CD14-positive monocyte (primary cell): Measurements from ENCODE around the gene NCBP2. TPM values are rescaled to one million over a fixed set of nuclear protein-coding genes. Genes with fewer than 3 reads are reported as not detected.
A peak's percentile ranks its signal among the peaks of the same experiment; 100 is the strongest.

Experiments
- DNase-seq, 3 donors: peaks; one replicate each; pipeline ENCODE4 v3.0.0-alpha.2; 2011 to 2022
- H2AFZ ChIP-seq: 2 replicates; pipeline ENCODE4 v1.6.0; 2012; ENCODE audit warnings: mild to moderate bottlenecking, low read depth, low read length, inconsistent platforms; ENCODE audit not compliant: insufficient read depth, poor library complexity, severe bottlenecking
- H3K27ac ChIP-seq, 2 donors: 1 replicate in 1 of 2; 2 replicates in 1 of 2; pipeline ENCODE4 v1.5.1; 2012 to 2013; ENCODE audit warnings: low read length in 2 of 2, control low read depth in 1 of 2, inconsistent platforms in 1 of 2, low read depth in 1 of 2, mild to moderate bottlenecking in 1 of 2
- H3K27me3 ChIP-seq, 2 donors: one replicate each; pipeline versions ENCODE4 v1.6.0 to v1.6.1; 2011 to 2013; ENCODE audit warnings: low read length in 2 of 2; ENCODE audit not compliant: control insufficient read depth in 2 of 2, insufficient read depth in 2 of 2
- H3K36me3 ChIP-seq, 2 donors: replicated peaks in 1 of 2; 1 replicate in 1 of 2; 2 replicates in 1 of 2; pipeline versions ENCODE4 v1.5.1 to v1.6.1; 2012 to 2013; ENCODE audit warnings: low read length in 2 of 2, control low read depth in 1 of 2, inconsistent platforms in 1 of 2, mild to moderate bottlenecking in 1 of 2; ENCODE audit not compliant: insufficient read depth in 2 of 2, control insufficient read depth in 1 of 2
- H3K4me1 ChIP-seq, 2 donors: 1 replicate in 1 of 2; 2 replicates in 1 of 2; pipeline versions ENCODE4 v1.5.1 to v1.6.1; 2012 to 2013; ENCODE audit warnings: low read length in 2 of 2, control low read depth in 1 of 2, inconsistent platforms in 1 of 2, mild to moderate bottlenecking in 1 of 2, moderate library complexity in 1 of 2; ENCODE audit not compliant: insufficient read depth in 2 of 2, control insufficient read depth in 1 of 2
- H3K4me2 ChIP-seq: replicated peaks from 2 replicates; pipeline ENCODE3; 2012; ENCODE audit warnings: low read length, moderate library complexity, mild to moderate bottlenecking; ENCODE audit not compliant: poor library complexity, severe bottlenecking; ENCODE audit errors: extremely low read depth
- H3K4me3 ChIP-seq, 3 experiments: fragments of 200-600 bp in 1 of 3; sonication (generic) in 1 of 3; replicated peaks in 1 of 3; 1 replicate in 2 of 3; 2 replicates in 1 of 3; pipeline ENCODE4 v1.5.1; 2011 to 2013; ENCODE audit warnings: low read length in 3 of 3, mild to moderate bottlenecking in 3 of 3, control low read depth in 2 of 3, low read depth in 2 of 3, inconsistent platforms in 1 of 3, moderate library complexity in 1 of 3
- H3K79me2 ChIP-seq: 2 replicates; pipeline ENCODE4 v1.6.0; 2012; ENCODE audit warnings: mild to moderate bottlenecking, control low read depth, inconsistent platforms, low read length, moderate library complexity; ENCODE audit not compliant: insufficient read depth
- H3K9ac ChIP-seq: 2 replicates; pipeline ENCODE4 v1.6.0; 2017; ENCODE audit warnings: low read length, mild to moderate bottlenecking; ENCODE audit not compliant: insufficient read depth, poor library complexity, severe bottlenecking
- H3K9me3 ChIP-seq, 2 donors: replicated peaks in 1 of 2; 1 replicate in 1 of 2; 2 replicates in 1 of 2; pipeline versions ENCODE4 v1.5.1 to v1.6.1; 2012 to 2013; ENCODE audit warnings: low read length in 2 of 2, control low read depth in 1 of 2; ENCODE audit not compliant: control insufficient read depth in 1 of 2, insufficient read depth in 1 of 2
- H4K20me1 ChIP-seq: 2 replicates; pipeline ENCODE4 v1.6.0; 2012; ENCODE audit warnings: mild to moderate bottlenecking, low read length, control low read depth, moderate library complexity; ENCODE audit not compliant: insufficient read depth
- H3K27ac Mint-ChIP-seq, 7 donors: one replicate each; pipeline ENCODE4 v1.8.0; 2020; ENCODE audit warnings: mild to moderate bottlenecking in 7 of 7, mixed read lengths in 7 of 7, moderate library complexity in 6 of 7, inconsistent platforms in 2 of 7
- H3K27me3 Mint-ChIP-seq, 3 donors: one replicate each; pipeline ENCODE4 v1.8.0; 2021 to 2022; ENCODE audit warnings: low read depth in 3 of 3, mild to moderate bottlenecking in 3 of 3, mixed read lengths in 3 of 3, moderate library complexity in 3 of 3, inconsistent platforms in 1 of 3
- H3K36me3 Mint-ChIP-seq, 2 donors: one replicate each; pipeline ENCODE4 v1.8.0; 2020; ENCODE audit warnings: mixed read lengths in 2 of 2, inconsistent platforms in 1 of 2, mild to moderate bottlenecking in 1 of 2
- H3K4me1 Mint-ChIP-seq: one replicate; pipeline ENCODE4 v1.8.0; 2020; ENCODE audit warnings: mild to moderate bottlenecking, mixed read lengths
- H3K4me3 Mint-ChIP-seq, 2 donors: one replicate each; pipeline ENCODE4 v1.8.0; 2020; ENCODE audit warnings: mild to moderate bottlenecking in 2 of 2, mixed read lengths in 2 of 2, moderate library complexity in 1 of 2
- H3K9me3 Mint-ChIP-seq, 7 donors: one replicate each; pipeline ENCODE4 v1.8.0; 2020 to 2022; ENCODE audit warnings: mixed read lengths in 7 of 7, mild to moderate bottlenecking in 6 of 7, moderate library complexity in 6 of 7, inconsistent platforms in 2 of 7
- WGBS: methylation state at CpG from one replicate; pipeline ENCODE4 v1.1.5; 2013; ENCODE audit warnings: missing lambda C conversion rate; ENCODE audit not compliant: insufficient coverage; 5-methylcytosine and 5-hydroxymethylcytosine counted together
- intact Hi-C, 2 donors: fragments of 100-400 bp; cut with micrococcal nuclease; formaldehyde crosslinking; loops; one replicate each; pipeline versions ENCODE4 v1.15.0 to v1.15.1; 2023
- polyA plus RNA-seq, 3 donors: library from polyadenylated mRNA; depleted of rRNA in 1 of 3; unstranded in 2 of 3; stranded (reverse) in 1 of 3; fragments of 300-500 nt in 2 of 3; fragments of >200 nt in 1 of 3; fragmentation: Illumina TruSeq in 2 of 3; gene quantifications; 1 replicate in 2 of 3; 2 replicates in 1 of 3; pipeline ENCODE4 v1.2.3, GENCODE V29; 2012 to 2021
- TF ChIP-seq, protein P1 (sequence below): fragments of 200-600 bp; IDR thresholded peaks from one replicate; pipeline ENCODE4 v1.8.0; 2022; ENCODE audit warnings: antibody characterized with exemption, mild to moderate bottlenecking

Gene NCBP2
- polyA plus RNA-seq, 3 donors = 26.1 to 42.9 (median 33.4) TPM

DNA sequence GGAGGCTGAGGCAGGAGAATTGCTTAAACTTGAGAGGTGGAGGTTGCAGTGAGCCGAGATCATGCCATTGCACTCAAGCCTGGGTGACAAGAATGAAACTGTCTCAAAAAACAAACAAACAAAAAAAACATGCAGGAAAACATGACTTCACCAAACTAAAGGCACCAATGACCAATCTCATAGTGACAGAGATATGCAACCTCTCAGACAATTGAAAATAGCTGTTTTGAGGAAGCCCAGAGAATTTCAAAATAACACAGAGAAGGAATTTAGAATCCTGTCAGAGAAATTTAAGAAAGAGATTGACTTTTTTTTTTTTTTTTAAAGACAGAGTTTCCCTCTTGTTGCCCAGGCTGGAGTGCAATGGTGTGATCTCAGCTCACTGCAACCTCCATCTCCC lies 26.1 kb downstream of the NCBP2 start:
- Histone ChIP-seq H3K27ac (no peak overlapping the region), H3K27me3 (no peaks in the 10 kb centered on the region), H4K20me1 (no peaks in the 10 kb centered on the region), H3K36me3 (peaks cover 11 to 27% of the 10 kb centered on the region in 2 donors), H3K9ac (no peak overlapping the region), H3K4me1 (peaks cover 6 to 13% of the 10 kb centered on the region in 2 donors), H3K79me2 (no peaks in the 10 kb centered on the region), H3K4me3 (no peak overlapping the region), H2AFZ (no peak overlapping the region), H3K9me3 (peaks cover 0 to 5% of the 10 kb centered on the region in 2 donors), H3K4me2 (no peak overlapping the region)
- TF ChIP-seq, protein P1, sequence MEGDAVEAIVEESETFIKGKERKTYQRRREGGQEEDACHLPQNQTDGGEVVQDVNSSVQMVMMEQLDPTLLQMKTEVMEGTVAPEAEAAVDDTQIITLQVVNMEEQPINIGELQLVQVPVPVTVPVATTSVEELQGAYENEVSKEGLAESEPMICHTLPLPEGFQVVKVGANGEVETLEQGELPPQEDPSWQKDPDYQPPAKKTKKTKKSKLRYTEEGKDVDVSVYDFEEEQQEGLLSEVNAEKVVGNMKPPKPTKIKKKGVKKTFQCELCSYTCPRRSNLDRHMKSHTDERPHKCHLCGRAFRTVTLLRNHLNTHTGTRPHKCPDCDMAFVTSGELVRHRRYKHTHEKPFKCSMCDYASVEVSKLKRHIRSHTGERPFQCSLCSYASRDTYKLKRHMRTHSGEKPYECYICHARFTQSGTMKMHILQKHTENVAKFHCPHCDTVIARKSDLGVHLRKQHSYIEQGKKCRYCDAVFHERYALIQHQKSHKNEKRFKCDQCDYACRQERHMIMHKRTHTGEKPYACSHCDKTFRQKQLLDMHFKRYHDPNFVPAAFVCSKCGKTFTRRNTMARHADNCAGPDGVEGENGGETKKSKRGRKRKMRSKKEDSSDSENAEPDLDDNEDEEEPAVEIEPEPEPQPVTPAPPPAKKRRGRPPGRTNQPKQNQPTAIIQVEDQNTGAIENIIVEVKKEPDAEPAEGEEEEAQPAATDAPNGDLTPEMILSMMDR = no peak
- no CpG with 5 or more reads among the region's 1 CpG for WGBS
- peaks cover 34 to 37% of the 10 kb centered on the region in 2 donors for H3K36me3 Mint-ChIP-seq
- no peak overlapping the region for H3K4me3 Mint-ChIP-seq
- H3K27me3 Mint-ChIP-seq = no peaks in the 10 kb centered on the region
- H3K9me3 Mint-ChIP-seq = peaks cover 0 to 11% (median 4%) of the 10 kb centered on the region in 7 donors
- H3K4me1 Mint-ChIP-seq = peaks cover 18% of the 10 kb centered on the region
- no peak for DNase-seq
- intact Hi-C loops = no loop called here
- H3K27ac Mint-ChIP-seq = peak overlapping the region in 1 of 7 donors; percentile 52

DNA sequence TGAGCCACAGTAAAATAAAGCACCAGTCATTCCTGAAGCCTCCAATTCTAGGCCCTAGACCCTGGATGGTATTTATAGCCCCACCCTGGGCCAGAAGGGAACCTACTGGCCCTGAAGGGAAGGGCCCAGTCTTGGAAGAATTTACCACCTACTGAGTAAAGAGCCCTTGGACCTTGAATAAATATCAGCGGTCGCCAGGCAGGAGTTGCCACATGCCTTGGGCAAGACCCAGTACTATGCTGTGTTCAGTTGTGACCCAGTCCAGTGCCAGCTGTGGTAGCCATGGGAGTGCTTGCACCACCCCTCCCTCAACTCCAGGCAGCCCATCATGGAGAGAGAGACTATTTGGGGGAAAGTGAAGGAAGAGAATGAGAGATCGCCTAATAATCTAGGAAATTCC lies 27.0 kb downstream of the NCBP2 start:
- H2AFZ ChIP-seq = no peak overlapping the region
- H3K9me3 ChIP-seq = peaks cover 0 to 5% of the 10 kb centered on the region in 2 donors
- TF ChIP-seq, protein P1 = no peak
- peaks cover 11 to 27% of the 10 kb centered on the region in 2 donors for H3K36me3 ChIP-seq
- intact Hi-C loops = no loop called here
- H3K4me1 ChIP-seq = peaks cover 2 to 5% of the 10 kb centered on the region in 2 donors
- H3K4me2 ChIP-seq = no peak overlapping the region
- H3K4me3 ChIP-seq = no peak overlapping the region
- Mint-ChIP-seq H3K27me3 (no peaks in the 10 kb centered on the region), H3K27ac (no peak overlapping the region), H3K4me1 (peaks cover 20% of the 10 kb centered on the region), H3K4me3 (no peak overlapping the region), H3K36me3 (peaks cover 34 to 37% of the 10 kb centered on the region in 2 donors), H3K9me3 (peaks cover 0 to 11% (median 4%) of the 10 kb centered on the region in 7 donors)
- 83% methylated on average over 1 of the region's 3 CpGs for WGBS
- H3K27me3 ChIP-seq = no peaks in the 10 kb centered on the region
- H3K9ac ChIP-seq = no peak overlapping the region
- H4K20me1 ChIP-seq = no peaks in the 10 kb centered on the region
- no peak overlapping the region for H3K27ac ChIP-seq
- DNase-seq = no peak
- no peaks in the 10 kb centered on the region for H3K79me2 ChIP-seq
